B cell (primary cell): ENCODE data around the gene SLC45A3. TPM values are rescaled to one million over a fixed set of nuclear protein-coding genes. Genes with fewer than 3 reads are reported as not detected.

Source experiments
- ATAC-seq: fragments of 200-7000 bp; cut with Tn5 transposase; one replicate; pipeline ENCODE4 v1.10.0; 2021; ENCODE audit warnings: low read depth, mild to moderate bottlenecking, moderate number of reproducible peaks, moderate library complexity
- CTCF ChIA-PET: fragments of 350-600 bp; sonication (Branson Sonifier 250); formaldehyde crosslinking; loops from one replicate; lab custom pipeline; 2021; ENCODE audit warnings: antibody characterized with exemption, inconsistent platforms; lab: Charles Lee
- POLR2A ChIA-PET: fragments of 350-600 bp; sonication (Branson Sonifier 250); formaldehyde crosslinking; loops from one replicate; lab custom pipeline; 2021; ENCODE audit warnings: antibody characterized with exemption; lab: Charles Lee
- DNase-seq: peaks from one replicate; pipeline ENCODE4 v3.0.0; 2013
- H2AFZ ChIP-seq: 2 replicates; pipeline ENCODE4 v1.6.1; 2012; ENCODE audit warnings: mild to moderate bottlenecking, low read depth, low read length; ENCODE audit not compliant: insufficient read depth, poor library complexity, severe bottlenecking
- H3K27ac ChIP-seq, 2 donors: 1 replicate in 1 of 2; 2 replicates in 1 of 2; pipeline ENCODE4 v1.5.1; 2012 to 2013; ENCODE audit warnings: low read length in 2 of 2, mild to moderate bottlenecking in 2 of 2, moderate library complexity in 1 of 2
- H3K27me3 ChIP-seq, 4 experiments: fragments of 200-600 bp in 1 of 4; sonication (generic) in 1 of 4; replicated peaks in 1 of 4; 1 replicate in 2 of 4; 2 replicates in 2 of 4; pipeline versions ENCODE4 v1.6.1 to v1.7.0; 2013 to 2016; ENCODE audit warnings: low read length in 3 of 4, mild to moderate bottlenecking in 2 of 4, mixed read lengths in 1 of 4, moderate library complexity in 1 of 4; ENCODE audit not compliant: insufficient read depth in 4 of 4, control insufficient read depth in 3 of 4; ENCODE audit errors: control extremely low read depth in 1 of 4
- H3K36me3 ChIP-seq, 2 experiments: replicated peaks in 1 of 2; 1 replicate in 1 of 2; 2 replicates in 1 of 2; pipeline versions ENCODE4 v1.6.1 to v1.7.1; 2013; ENCODE audit warnings: low read length in 1 of 2; ENCODE audit not compliant: insufficient read depth in 2 of 2, control insufficient read depth in 1 of 2; ENCODE audit errors: control extremely low read depth in 1 of 2, extremely low read depth in 1 of 2
- H3K4me1 ChIP-seq, 2 donors: fragments of 200-600 bp in 1 of 2; sonication (generic) in 1 of 2; 1 replicate in 1 of 2; 2 replicates in 1 of 2; pipeline versions ENCODE4 v1.5.1 to v1.6.1; 2013 to 2017; ENCODE audit warnings: low read length in 2 of 2; ENCODE audit not compliant: control insufficient read depth in 2 of 2, insufficient read depth in 2 of 2
- H3K4me2 ChIP-seq: replicated peaks from 2 replicates; pipeline ENCODE3; 2012; ENCODE audit warnings: mild to moderate bottlenecking, low read depth, low read length; ENCODE audit not compliant: poor library complexity, severe bottlenecking
- H3K4me3 ChIP-seq, 5 experiments: fragments of 200-600 bp in 1 of 5; sonication (generic) in 1 of 5; 1 replicate in 3 of 5; 2 replicates in 2 of 5; pipeline versions ENCODE4 v1.5.1 to v1.7.0; 2011 to 2016; ENCODE audit warnings: low read length in 4 of 5, mild to moderate bottlenecking in 4 of 5, low read depth in 2 of 5, control low read depth in 1 of 5, moderate library complexity in 1 of 5; ENCODE audit not compliant: insufficient read depth in 1 of 5; ENCODE audit errors: control extremely low read depth in 1 of 5, extremely low read depth in 1 of 5
- H3K79me2 ChIP-seq: fragments of 200-600 bp; sonication (generic); one replicate; pipeline ENCODE4 v1.6.0; 2016; ENCODE audit warnings: low read length; ENCODE audit not compliant: control insufficient read depth, insufficient read depth
- H3K9ac ChIP-seq: fragments of 200-600 bp; sonication (generic); 2 replicates; pipeline ENCODE4 v1.6.1; 2017; ENCODE audit warnings: mild to moderate bottlenecking, low read length, moderate library complexity
- H3K9me3 ChIP-seq, 3 donors: one replicate each; pipeline versions ENCODE4 v1.6.1 to v1.7.1; 2013; ENCODE audit warnings: low read length in 2 of 3; ENCODE audit not compliant: control insufficient read depth in 2 of 3, insufficient read depth in 1 of 3; ENCODE audit errors: control extremely low read depth in 1 of 3
- H4K20me1 ChIP-seq: 2 replicates; pipeline ENCODE4 v1.6.0; 2012; ENCODE audit warnings: mild to moderate bottlenecking, low read length; ENCODE audit not compliant: insufficient read depth, control insufficient read depth, poor library complexity, severe bottlenecking
- H3K27ac Mint-ChIP-seq: one replicate; pipeline ENCODE4 v1.8.0; 2021; ENCODE audit warnings: mixed read lengths
- H3K27me3 Mint-ChIP-seq: one replicate; pipeline ENCODE4 v1.8.0; 2021; ENCODE audit warnings: mixed read lengths
- H3K4me1 Mint-ChIP-seq: one replicate; pipeline ENCODE4 v1.8.0; 2021; ENCODE audit warnings: mixed read lengths
- H3K4me3 Mint-ChIP-seq: one replicate; pipeline ENCODE4 v1.8.0; 2021; ENCODE audit warnings: mixed read lengths
- H3K9me3 Mint-ChIP-seq: one replicate; pipeline ENCODE4 v1.8.0; 2022; ENCODE audit warnings: mixed read lengths; ENCODE audit not compliant: insufficient read depth
- CTCF ChIP-seq: fragments of 200-600 bp; IDR thresholded peaks from one replicate; pipeline ENCODE4 v1.8.0; 2022; ENCODE audit warnings: antibody characterized with exemption, mild to moderate bottlenecking
- EZH2 ChIP-seq: IDR thresholded peaks from 2 replicates; pipeline ENCODE4 v1.6.1; 2012; ENCODE audit warnings: borderline replicate concordance, low read depth, mild to moderate bottlenecking, moderate library complexity, low read length; ENCODE audit not compliant: insufficient read depth, poor library complexity, severe bottlenecking
- WGBS: methylation state at CpG from one replicate; pipeline ENCODE4 v1.1.5; 2013; ENCODE audit warnings: missing lambda C conversion rate; ENCODE audit not compliant: insufficient coverage; 5-methylcytosine and 5-hydroxymethylcytosine counted together
- intact Hi-C: fragments of 100-400 bp; cut with micrococcal nuclease; formaldehyde crosslinking; loops from one replicate; pipeline ENCODE4 v1.10.0; 2022
- polyA plus RNA-seq: library from polyadenylated mRNA; depleted of rRNA; stranded (reverse); fragments of >200 nt; gene quantifications from 2 replicates; pipeline ENCODE4 v1.2.3, GENCODE V29; 2012
- total RNA-seq, 2 donors: library from RNA; stranded (reverse); fragments of 120-200 nt in 1 of 2; gene quantifications; 1 replicate in 1 of 2; 2 replicates in 1 of 2; pipeline versions ENCODE4 v1.2.3 to v1.2.4, GENCODE V29; 2013 to 2022

The SLC45A3 gene
- total and polyA plus RNA-seq, 2 donors (not counting 1 experiment from before 2014, with no cell fraction given), result 5.0 to 23.9 TPM

- no peak overlapping the region for H2AFZ ChIP-seq
- WGBS, result 14% methylated on average over 1 of the region's 2 CpGs
- peaks cover 21% of the 10 kb centered on the region for H3K4me1 Mint-ChIP-seq
Measured at GRCh38 chr1:205701420-205701819, 21.1 kb upstream of the SLC45A3 start.

More at GRCh38 chr1:205701420-205701819, 21.1 kb upstream of the SLC45A3 start:
- intact Hi-C loops, result no loop called here
- ChIA-PET POLR2A (no interaction called here), CTCF (interaction anchor here (1.2 to 16.3 kb wide), 3 partner anchors 10 to 405 kb away, joined by 3 to 943 read pairs (median 68); no protein-coding TSS in a partner anchor)
- DNase-seq (no peak), ATAC-seq (no peak)
- Mint-ChIP-seq H3K27ac (no peak overlapping the region), H3K4me3 (no peak overlapping the region), H3K9me3 (no peaks in the 10 kb centered on the region), H3K27me3 (no peaks in the 10 kb centered on the region)
- no peaks in the 10 kb centered on the region for H3K27me3 ChIP-seq
- no peak overlapping the region for H3K4me3 ChIP-seq
- no peaks in the 10 kb centered on the region for H4K20me1 ChIP-seq
- no peak overlapping the region for H3K9ac ChIP-seq
- H3K4me2 ChIP-seq, result no peak overlapping the region
- no peak overlapping the region for H3K27ac ChIP-seq
- no peaks in the 10 kb centered on the region for H3K36me3 ChIP-seq
- peaks cover 30 to 31% of the 10 kb centered on the region in 2 donors for H3K4me1 ChIP-seq
- no peak for TF ChIP-seq EZH2
- TF ChIP-seq CTCF, result no peak
- no peaks in the 10 kb centered on the region for H3K79me2 ChIP-seq
- H3K9me3 ChIP-seq, result no peaks in the 10 kb centered on the region
